ENCODE data around the gene ADGRG6. TPM values are rescaled to one million over a fixed set of nuclear protein-coding genes. Genes with fewer than 3 reads are reported as not detected.

Gene ADGRG6
- total and polyA plus RNA-seq, 2 donors (not counting 1 experiment from before 2014, with no cell fraction given): 49.9 to 67.2 TPM

- Histone ChIP-seq H3K4me1 (ENCODE audit: control insufficient read depth, extremely low read depth, insufficient read depth, low read length) (peaks cover 6% of the 10 kb centered on the region), H3K36me3 (ENCODE audit: control insufficient read depth, insufficient read depth, low read length) (no peaks in the 10 kb centered on the region), H3K27me3 (ENCODE audit: control insufficient read depth, insufficient read depth, low read length) (no peaks in the 10 kb centered on the region), H3K27ac (ENCODE audit: insufficient read depth, low read length) (no peak overlapping the region), H3K4me3 (replicated peaks in 1 of 4; ENCODE audit: control extremely low read depth in 1 of 4, insufficient read depth in 1 of 4, low read depth in 3 of 4, low read length in 4 of 4) (no peak overlapping the region), H3K79me2 (ENCODE audit: control insufficient read depth, insufficient read depth, low read length) (no peaks in the 10 kb centered on the region), H2AFZ (ENCODE audit: low read length) (no peak overlapping the region), H3K9me3 (ENCODE audit: control insufficient read depth, insufficient read depth, low read depth, low read length) (no peaks in the 10 kb centered on the region), H4K20me1 (ENCODE audit: control insufficient read depth, extremely low read depth, insufficient read depth, low read length) (no peaks in the 10 kb centered on the region), H3K4me2 (ENCODE audit: extremely low read depth, insufficient read depth, low read length) (no peak overlapping the region), H3K9ac (ENCODE audit: insufficient read depth, low read length) (no peak overlapping the region)
- TF ChIP-seq EZH2 (IDR thresholded peaks at IDR 0.05; ENCODE audit: low read length, missing control alignments) (no peak), CTCF (conservative IDR thresholded peaks at IDR 0.05 in 1 of 2, IDR thresholded peaks at IDR 0.05 in 1 of 2; ENCODE audit: low read depth in 1 of 2, low read length in 2 of 2) (no peak)
- DNase-seq (ENCODE audit: low read depth in 2 of 2): no peak
These were observed 141.7 kb downstream of the ADGRG6 start for GRCh38 chr6:142443532-142443931.

- H3K9ac ChIP-seq (ENCODE audit: insufficient read depth, low read length): no peak overlapping the region
- H4K20me1 ChIP-seq (ENCODE audit: control insufficient read depth, extremely low read depth, insufficient read depth, low read length): no peaks in the 10 kb centered on the region
- DNase-seq (ENCODE audit: low read depth in 2 of 2): peak; percentile 16 to 78
- H3K79me2 ChIP-seq (ENCODE audit: control insufficient read depth, insufficient read depth, low read length): no peaks in the 10 kb centered on the region
- no peaks in the 10 kb centered on the region for H3K36me3 ChIP-seq (ENCODE audit: control insufficient read depth, insufficient read depth, low read length)
- peaks cover 6% of the 10 kb centered on the region for H3K4me1 ChIP-seq (ENCODE audit: control insufficient read depth, extremely low read depth, insufficient read depth, low read length)
- H3K27me3 ChIP-seq (ENCODE audit: control insufficient read depth, insufficient read depth, low read length): no peaks in the 10 kb centered on the region
- no peaks in the 10 kb centered on the region for H3K9me3 ChIP-seq (ENCODE audit: control insufficient read depth, insufficient read depth, low read depth, low read length)
- peak overlapping the region; percentile 17 for H3K4me2 ChIP-seq (ENCODE audit: extremely low read depth, insufficient read depth, low read length)
- H3K4me3 ChIP-seq (replicated peaks in 1 of 4; ENCODE audit: control extremely low read depth in 1 of 4, insufficient read depth in 1 of 4, low read depth in 3 of 4, low read length in 4 of 4): no peak overlapping the region
- TF ChIP-seq EZH2 (IDR thresholded peaks at IDR 0.05; ENCODE audit: low read length, missing control alignments) (no peak), CTCF (conservative IDR thresholded peaks at IDR 0.05 in 1 of 2, IDR thresholded peaks at IDR 0.05 in 1 of 2; ENCODE audit: low read depth in 1 of 2, low read length in 2 of 2) (no peak)
- H2AFZ ChIP-seq (ENCODE audit: low read length): no peak overlapping the region
- no peak overlapping the region for H3K27ac ChIP-seq (ENCODE audit: insufficient read depth, low read length)
These were observed 142.6 kb downstream of the ADGRG6 start for GRCh38 chr6:142444376-142444775.

- Histone ChIP-seq H4K20me1 (ENCODE audit: control insufficient read depth, extremely low read depth, insufficient read depth, low read length) (no peaks in the 10 kb centered on the region), H3K4me3 (replicated peaks in 1 of 4; ENCODE audit: control extremely low read depth in 1 of 4, insufficient read depth in 1 of 4, low read depth in 3 of 4, low read length in 4 of 4) (no peak overlapping the region), H2AFZ (ENCODE audit: low read length) (no peak overlapping the region), H3K9ac (ENCODE audit: insufficient read depth, low read length) (no peak overlapping the region), H3K79me2 (ENCODE audit: control insufficient read depth, insufficient read depth, low read length) (no peaks in the 10 kb centered on the region), H3K27ac (ENCODE audit: insufficient read depth, low read length) (no peak overlapping the region), H3K4me2 (ENCODE audit: extremely low read depth, insufficient read depth, low read length) (peak overlapping the region; percentile 17), H3K4me1 (ENCODE audit: control insufficient read depth, extremely low read depth, insufficient read depth, low read length) (peaks cover 6% of the 10 kb centered on the region), H3K9me3 (ENCODE audit: control insufficient read depth, insufficient read depth, low read depth, low read length) (no peaks in the 10 kb centered on the region), H3K36me3 (ENCODE audit: control insufficient read depth, insufficient read depth, low read length) (no peaks in the 10 kb centered on the region), H3K27me3 (ENCODE audit: control insufficient read depth, insufficient read depth, low read length) (no peaks in the 10 kb centered on the region)
- DNase-seq (ENCODE audit: low read depth in 2 of 2): peak in 1 of 2 donors; percentile 21
- TF ChIP-seq CTCF (conservative IDR thresholded peaks at IDR 0.05 in 1 of 2, IDR thresholded peaks at IDR 0.05 in 1 of 2; ENCODE audit: low read depth in 1 of 2, low read length in 2 of 2) (no peak), EZH2 (IDR thresholded peaks at IDR 0.05; ENCODE audit: low read length, missing control alignments) (no peak)
These were observed 143.1 kb downstream of the ADGRG6 start for GRCh38 chr6:142444881-142445301.
